Measurements from ENCODE around the gene MRPL57. TPM values are rescaled to one million over a fixed set of nuclear protein-coding genes. Genes with fewer than 3 reads are reported as not detected.

MRPL57 gene
- total RNA-seq (2022; extraction: Qiagen RNA extraction): 19.1 to 27.0 TPM (median 24.8 TPM) in 5 replicates

GRCh38 chr13:21176215-21176981 is at the start of gene MRPL57, which contains the start of gene SKA3:
Gene MRPL57 (plus strand): TSS chr13:21176658. CDS start chr13:21176917, 259 bp downstream.
Gene SKA3 (minus strand): TSS chr13:21176552. CDS start chr13:21176477, 75 bp downstream.

Other genes starting within 250 kb of the MRPL57 start
- gene LATS2, start 115.1 kb upstream of the MRPL57 start, total RNA-seq (2022; extraction: Qiagen RNA extraction): 10.6 to 12.1 TPM (median 11.6 TPM) in 5 replicates
- 114 to 154 TPM (median 144 TPM) in 5 replicates for gene SAP18, start 36.5 kb upstream of the MRPL57 start, total RNA-seq (2022; extraction: Qiagen RNA extraction)
- gene SKA3, start 106 bp upstream of the MRPL57 start, total RNA-seq (2022; extraction: Qiagen RNA extraction): 12.2 to 13.9 TPM (median 13.3 TPM) in 5 replicates

All from A549 treated with AZD2906 at 1 μM for 4 hours (cell line).